Transverse colon (tissue), 4 donors: ENCODE results near the gene GMDS.

Experiments
- CTCF ChIP-seq, 5 experiments: fragments of 200-600 bp in 3 of 5; fragments of 450-650 bp in 2 of 5; sonication (generic) in 3 of 5; IDR thresholded peaks; 1 replicate in 2 of 5; 2 replicates in 3 of 5; pipeline ENCODE4 v1.5.1; 2016 to 2017; ENCODE audit warnings: antibody characterized with exemption in 5 of 5, inconsistent platforms in 3 of 5, mild to moderate bottlenecking in 2 of 5, moderate library complexity in 1 of 5
- EP300 ChIP-seq: sonication (generic); formaldehyde crosslinking; IDR thresholded peaks from one replicate; pipeline ENCODE4 v1.6.1; 2017; ENCODE audit warnings: antibody characterized with exemption, low read depth
- POLR2A ChIP-seq: fragments of 450-650 bp; IDR thresholded peaks from one replicate; pipeline ENCODE4 v1.6.1; 2016; ENCODE audit warnings: antibody characterized with exemption, mild to moderate bottlenecking, moderate library complexity
- POLR2AphosphoS5 ChIP-seq, 3 donors: sonication (generic); formaldehyde crosslinking; IDR thresholded peaks; one replicate each; pipeline ENCODE4 v1.6.1; 2016; ENCODE audit warnings: antibody characterized with exemption in 3 of 3

- TF ChIP-seq CTCF (IDR thresholded peaks at IDR 0.05) (no peak), EP300 (no peak), POLR2A (no peak), POLR2AphosphoS5 (IDR thresholded peaks at IDR 0.05) (no peak)
These were observed 62.2 kb downstream of the GMDS start for GRCh38 chr6:2183246-2183645.
